NCI-H1930 (cell line): ENCODE measurements around the gene RPL36AL.
"Not testable (repeated sequence)": the region's sequence is repeated elsewhere in the genome, so short reads cannot be mapped to it uniquely, and the experiment has no call there.

Experiments used
- DNase-seq, 2 experiments: peaks; one replicate each; lab custom pipeline; 2025; lab: John Stamatoyannopoulos, UW

RPL36AL gene

DNA sequence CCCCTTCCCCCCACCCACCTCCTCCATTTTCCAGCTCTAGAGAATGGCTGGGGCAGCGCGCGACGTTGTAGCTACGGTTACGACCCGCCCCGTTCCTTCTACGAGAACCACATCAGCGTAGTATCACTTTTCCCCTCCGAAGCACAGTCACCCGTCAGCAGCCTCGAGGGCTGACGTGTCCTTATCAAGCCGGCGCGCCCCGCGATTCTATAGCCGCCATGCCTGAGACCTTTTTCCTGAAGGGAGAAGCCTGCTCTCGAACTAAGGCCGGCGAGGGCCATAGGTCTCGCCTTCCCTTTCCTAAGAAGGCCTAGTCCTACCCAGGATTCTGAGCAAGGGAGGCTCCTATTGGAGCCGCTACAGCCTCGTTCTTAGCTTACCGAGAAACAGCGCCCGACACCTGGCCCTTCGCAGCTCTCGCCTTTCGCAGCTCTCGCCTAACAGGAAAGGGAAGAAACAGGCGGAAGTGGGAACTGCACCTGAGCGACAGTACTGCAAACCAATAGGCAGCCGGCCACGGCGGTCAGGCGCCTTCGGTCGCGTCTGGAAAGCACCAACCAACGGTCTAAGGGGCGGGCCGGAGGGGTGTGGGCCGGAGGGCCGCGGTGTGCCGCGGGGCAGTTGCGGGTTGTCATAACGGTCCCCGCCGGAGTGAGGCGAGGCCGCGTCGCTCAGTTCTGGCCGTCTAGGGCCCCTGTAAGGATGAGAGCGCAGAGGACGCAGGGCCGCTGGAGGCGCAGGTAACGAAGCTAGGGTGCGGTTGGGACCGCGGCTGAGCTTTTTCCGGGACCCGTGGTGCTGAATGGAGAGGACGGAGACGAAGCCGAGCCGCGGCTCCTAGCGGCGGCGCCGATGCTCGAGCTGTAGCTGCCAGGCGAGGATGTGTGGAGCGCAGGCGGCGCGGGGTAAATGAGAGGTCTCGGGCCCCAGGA lies at the start of gene RPL36AL, which contains the start of gene MGAT2:
Gene RPL36AL, minus strand, starts transcription at position 445 of the 932 bp plus-strand sequence. CDS start 1,522 bp downstream, outside the sequence.
Gene MGAT2, plus strand, starts transcription at position 618 of the 932 bp plus-strand sequence. CDS start 470 bp downstream, outside the sequence.
- DNase-seq: peak; percentile 91 to 97

DNA sequence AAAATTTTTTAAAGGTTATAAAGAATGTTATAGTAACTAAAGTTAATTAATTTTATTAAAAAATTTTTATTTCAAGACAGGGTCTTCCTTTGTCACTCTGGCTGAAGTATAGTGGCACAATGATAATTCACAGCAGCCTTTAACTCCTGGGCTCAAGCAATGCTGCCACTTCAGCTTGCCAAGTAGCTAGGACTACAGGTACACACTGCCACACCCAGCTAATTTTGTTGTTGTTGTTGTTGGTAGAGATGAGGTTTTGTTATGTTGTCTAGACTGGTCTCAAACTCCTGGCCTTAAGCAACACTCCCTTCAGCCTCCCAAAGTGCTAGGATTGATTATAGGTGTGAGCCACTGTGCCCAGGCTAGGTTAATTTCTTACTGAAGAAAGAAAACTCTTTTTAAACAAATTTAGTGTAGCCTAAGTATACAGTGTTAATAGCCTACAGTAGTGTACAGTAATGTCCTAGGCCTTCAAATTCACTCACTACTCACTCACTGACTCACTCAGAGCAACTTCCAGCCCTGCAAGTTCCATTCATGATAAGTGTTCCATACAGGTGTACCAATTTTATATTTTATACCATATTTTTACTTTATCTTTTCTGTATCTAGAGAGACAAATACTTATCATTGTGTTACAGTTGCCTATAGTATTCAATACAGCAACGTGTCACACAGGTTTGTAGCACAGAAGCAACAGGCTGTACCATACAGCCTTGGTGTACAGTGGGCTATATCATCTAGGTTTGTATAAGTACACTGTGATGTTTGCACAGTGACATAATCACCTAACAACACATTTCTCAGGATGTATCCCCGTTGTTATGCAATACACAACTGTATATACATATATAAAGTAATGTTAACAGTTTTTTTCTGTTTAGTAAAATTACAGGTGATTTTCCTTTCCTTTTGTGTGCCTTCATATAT lies 39.4 kb upstream of the RPL36AL start:
- DNase-seq: no peak

DNA sequence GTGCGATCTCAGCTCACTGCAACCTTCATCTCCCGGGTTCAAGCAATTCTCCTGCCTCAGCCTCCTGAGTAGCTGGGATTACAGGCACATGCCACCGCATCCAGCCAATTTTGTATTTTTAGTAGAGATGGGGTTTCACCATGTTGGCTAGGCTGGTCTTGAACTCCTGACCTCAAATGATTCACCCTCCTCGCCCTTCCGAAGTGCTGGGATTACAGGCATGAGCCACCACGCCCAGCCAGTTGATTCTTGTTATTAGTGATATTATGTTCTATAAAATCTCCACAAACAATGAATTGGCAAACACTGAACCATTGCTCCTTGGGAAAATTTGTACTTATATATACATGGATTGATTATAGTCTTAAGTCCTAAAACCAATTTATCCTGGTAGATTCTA lies 37.1 kb upstream of the RPL36AL start:
- DNase-seq: not testable (repeated sequence)

DNA sequence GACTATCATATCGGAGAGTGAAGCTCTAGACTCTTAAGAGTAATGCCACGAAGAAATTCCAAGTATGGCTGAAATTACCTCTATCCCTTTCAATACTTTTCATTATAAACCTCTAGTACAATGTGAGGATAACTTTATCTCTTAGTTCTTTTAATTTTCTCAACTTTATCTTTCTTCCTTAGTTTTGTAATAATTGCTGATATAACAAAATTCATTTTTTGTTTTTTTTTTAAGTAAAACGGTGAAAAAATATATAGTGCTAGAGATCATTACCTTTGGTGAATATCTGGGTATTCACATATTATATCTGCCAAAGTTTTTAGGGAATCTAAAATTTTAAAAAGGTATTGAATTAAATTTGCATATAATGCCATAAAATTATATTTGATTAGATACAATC lies 34.1 kb upstream of the RPL36AL start:
- DNase-seq: no peak

DNA sequence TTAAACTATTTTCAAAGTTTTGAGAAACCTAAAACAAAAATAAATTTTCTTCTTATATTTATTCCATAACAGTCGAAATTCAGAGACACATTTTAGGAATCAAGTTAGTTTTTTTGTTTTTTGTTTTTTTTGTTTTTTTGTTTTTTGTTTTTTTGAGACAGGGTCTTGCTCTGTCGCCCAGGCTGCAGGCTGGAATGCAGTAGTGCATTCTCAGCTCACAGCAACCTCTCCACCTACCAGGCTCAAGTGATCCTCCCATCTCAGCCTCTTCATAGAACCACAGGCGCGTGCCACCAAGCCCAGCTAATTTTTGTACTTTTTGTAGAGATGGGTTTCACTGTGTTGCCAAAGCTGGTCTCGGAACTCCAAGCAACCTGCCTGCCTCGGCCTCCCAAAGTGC lies 33.1 kb upstream of the RPL36AL start:
- DNase-seq: no peak

DNA sequence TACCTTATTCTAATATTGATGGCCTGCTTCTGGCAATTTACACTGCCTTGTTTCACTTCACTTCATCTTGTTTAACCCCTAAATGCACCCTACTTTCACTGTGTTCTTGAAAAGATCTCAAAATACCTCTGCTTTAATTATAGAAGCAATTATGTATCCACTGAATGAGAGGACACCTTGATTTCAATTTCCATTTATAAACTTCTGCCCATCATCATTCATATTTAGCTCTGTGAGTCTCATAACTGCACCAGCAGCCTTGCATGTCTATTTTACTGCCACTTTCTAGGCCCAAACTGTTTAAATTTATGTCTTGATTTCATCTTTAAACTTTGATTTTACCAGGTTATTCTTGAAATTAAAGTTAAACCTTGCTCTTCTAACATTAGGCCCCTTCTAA lies 21.7 kb upstream of the RPL36AL start:
- no peak for DNase-seq

DNA sequence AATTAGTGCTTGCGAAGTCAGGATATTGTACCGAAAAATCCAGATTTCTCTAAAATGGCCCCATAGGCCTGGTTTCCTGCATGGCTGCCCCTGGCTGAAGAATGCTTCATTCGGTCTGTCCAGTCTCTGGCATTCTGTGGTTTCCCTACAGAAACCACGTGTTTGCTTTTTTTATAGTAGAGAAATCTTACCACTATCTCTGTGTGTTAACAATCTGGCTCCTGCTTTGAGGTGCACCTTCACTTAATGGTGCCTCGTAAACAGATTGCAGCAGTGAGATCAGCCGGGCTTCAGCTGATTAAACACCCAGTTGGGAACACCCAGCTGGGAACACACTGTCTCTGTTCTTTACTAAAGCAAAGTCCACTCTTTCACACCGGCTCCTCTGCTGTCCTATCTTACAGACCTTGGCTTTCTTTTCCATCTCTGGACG lies 21.3 kb upstream of the RPL36AL start:
- no peak for DNase-seq

DNA sequence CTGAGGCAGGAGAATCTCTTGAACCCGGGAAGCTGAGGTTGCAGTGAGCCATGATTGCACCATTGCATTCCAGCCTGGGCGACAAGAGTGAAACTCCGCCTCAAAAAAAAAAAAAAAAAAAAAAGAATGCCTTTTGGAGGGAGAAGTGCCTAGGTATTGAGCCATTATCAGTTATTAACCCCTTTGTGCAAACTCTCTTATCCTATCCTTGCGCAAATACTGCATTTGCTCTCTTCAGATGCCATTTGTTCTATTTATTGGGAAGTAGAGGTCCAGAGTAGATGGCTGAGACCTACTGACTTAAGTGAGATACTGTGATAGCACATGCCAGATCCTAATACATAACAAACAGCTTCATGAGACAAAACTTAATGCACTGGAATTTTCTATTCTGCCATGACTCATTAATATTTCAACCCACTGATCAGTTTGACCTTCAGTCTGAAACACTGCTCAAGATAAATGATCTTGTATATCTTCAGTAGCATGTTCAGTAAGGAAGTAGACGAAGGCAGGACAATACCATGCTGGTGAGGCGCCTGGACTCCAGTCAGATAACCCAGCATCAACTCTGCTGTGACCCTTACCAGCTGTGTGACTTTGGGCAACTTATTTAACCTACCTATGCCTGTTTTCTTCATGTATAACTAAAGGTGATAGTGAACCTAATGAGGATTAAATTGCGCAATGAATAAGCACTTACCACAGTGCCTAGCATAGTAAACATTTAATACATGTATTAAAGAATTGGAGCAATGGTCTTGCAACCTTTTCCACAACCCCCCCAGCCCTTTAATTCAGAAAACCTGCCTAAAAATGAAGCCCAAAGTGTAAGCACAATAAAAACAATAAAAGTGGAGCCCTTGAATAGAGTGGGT lies 20.4 kb upstream of the RPL36AL start:
- DNase-seq: no peak

DNA sequence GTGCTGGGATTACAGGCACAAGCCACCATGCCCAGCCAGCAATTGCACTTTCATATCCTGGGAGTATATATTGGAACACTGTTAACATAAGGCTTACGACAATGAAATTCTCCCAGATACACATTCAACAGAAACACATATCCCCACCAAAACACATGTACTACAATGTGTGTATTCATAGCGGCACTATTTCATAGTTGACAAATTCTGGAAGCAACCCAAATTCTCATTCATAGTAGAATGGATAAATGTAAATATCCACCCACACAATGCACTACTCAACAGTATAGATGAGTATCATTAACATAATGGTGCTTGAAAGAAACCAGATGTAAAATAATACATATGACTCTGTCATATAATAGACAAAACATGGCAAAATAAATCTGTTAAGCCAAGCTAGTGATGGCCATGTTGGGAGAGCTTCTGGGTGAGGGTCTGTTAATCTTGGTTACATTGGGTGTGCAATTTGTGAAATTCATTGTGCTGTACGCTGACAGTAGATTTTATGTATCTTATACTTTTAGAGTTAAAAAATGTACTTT lies 17.2 kb upstream of the RPL36AL start:
- DNase-seq: no peak

DNA sequence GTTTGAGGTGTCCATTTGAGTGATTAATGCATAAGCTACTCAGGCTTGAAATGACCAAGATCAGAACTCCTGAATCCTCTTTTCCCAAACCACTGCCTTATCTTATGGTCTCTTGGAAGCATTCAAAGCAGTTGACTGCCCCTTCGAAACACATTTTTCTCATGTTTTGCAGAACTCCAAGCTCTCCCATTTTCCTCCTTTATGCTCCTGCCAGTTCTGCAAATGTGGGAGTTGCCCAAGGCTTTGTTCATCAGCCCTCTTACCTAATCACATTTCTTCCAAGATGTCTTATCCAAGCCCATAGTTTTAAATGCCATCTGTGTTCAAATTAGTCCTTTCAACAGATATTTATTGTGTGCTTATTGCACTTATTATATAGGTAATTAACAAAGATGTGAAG lies 16.4 kb upstream of the RPL36AL start:
- no peak for DNase-seq

DNA sequence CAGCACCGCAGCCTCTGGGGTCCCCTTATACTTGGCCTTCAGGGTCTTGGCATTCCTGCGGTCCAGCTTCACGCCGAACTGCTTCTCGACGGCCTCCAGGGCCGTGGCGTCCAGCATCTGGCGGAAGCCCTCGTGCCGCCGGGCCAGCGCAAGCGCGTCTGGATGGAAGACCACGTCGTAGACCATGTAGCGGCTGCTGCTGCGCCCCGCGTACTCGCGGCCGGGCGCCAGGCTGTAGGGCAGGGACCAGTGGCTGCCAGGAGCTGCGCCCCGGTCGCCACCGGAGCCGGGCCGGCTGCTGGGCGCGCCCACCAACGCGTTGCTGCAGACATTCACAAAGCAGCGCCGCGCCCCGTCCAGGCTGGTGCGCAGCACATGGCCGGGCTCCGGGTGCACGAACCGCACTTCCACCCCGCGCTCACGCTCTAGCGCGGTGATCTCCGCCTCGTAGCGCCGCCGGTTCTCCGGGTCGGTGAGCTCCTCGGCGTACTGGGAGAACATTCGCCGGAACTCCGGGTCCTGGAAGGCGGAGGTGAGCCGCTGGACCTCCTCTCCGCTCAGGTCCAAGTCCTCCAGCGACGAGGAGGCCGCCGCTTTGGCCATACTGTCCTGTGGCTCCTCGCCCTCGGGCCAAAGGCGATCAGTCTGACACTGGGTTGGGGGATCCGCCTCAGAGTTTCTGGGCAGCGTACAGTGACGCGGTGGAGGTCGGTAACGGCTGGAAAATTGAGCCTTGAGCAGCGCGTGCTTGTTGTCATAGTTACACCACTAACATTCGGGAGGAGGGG lies 14.3 kb upstream of the RPL36AL start, which contains the start of gene DNAAF2:
Gene DNAAF2, minus strand, starts transcription at position 698 of the 788 bp plus-strand sequence. Its CDS starts 95 bp downstream, at position 603.
- DNase-seq: peak; percentile 14

DNA sequence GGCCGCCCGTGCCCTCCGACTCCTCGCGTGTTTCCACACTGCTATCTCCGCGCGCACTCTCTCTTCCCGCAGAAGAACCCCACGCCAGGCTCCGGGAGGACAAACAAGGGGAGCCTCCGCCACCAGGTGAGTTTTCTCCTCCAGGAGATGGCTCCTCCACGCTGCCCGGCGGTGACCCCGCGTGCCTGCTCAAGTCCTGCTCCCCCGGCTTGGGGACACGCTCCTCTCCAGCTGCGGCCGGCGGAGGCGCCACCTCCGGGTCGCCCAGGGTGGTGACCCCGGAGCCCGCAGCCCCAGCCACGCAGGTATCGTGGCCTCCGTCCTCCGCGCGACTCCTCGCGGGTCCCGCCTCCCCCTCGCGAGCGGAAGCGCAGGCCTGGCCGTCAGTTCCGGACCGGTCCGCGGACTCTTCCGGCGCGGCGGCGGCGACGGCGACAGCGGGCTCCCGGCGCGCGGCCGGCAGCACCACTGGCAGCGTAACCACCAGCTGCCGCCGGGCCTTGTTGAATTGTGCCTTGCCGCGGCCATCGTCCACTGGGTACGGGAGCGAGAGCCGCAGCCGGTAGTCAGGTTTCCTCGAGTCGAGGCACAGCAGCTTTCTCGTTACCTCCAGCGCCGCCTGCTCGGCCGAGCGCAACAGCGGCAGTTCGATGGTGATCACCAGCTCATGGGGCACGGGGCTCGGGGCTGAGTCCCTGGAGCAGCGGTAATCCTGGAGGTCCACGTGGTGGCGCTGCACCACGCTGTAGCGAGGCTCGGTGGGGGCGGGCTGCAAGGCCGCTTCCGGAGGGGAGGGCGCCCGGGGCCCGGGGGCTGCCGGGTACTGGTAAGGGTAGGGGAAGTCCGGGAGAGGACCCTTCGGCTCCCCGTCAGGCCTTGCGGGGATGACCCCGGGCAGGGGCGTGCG lies 13.5 kb upstream of the RPL36AL start:
- peak; percentile 89 to 93 for DNase-seq

DNA sequence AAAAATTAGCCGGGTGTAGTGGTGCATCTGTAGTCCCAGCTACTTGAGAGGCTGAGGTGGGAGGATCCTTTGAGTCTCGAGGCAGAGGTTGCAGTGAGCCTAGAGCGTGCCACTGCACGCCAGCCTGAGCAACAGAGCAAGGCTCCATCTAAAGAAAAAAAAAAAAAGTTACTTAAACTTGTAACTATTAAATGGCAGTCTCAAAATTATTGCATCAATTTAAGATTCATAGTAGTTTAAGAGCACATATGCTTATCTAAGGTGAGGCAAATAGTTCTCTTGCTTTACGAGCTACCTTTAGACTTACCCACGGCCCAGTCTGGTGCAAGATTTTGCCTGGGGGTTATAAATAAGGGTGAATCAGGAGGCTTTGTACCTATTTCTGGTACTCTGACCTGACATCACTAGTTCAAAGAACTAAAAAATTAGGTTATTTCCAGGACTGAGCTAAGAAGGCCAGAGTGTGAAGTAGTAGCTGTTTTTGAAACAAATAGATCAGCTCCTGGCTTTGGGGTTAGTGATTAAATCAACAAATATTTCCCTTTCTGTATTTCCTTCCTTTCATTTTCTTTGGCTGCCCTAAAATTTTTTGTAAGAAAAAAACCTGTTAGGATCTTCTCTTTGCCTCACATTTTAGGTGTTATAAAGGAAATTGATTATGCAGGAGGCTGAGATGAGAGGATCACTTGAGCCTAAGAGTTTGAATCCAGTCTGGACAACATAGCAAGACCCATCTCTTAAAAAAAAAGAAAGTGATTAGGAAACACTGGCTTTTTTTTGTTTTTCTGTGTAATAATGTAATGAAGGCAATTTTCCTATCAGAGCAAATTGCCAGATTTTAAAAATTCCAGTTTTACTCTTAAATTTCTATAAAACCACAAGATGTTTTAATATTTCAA lies 3.8 kb upstream of the RPL36AL start:
- no peak for DNase-seq

DNA sequence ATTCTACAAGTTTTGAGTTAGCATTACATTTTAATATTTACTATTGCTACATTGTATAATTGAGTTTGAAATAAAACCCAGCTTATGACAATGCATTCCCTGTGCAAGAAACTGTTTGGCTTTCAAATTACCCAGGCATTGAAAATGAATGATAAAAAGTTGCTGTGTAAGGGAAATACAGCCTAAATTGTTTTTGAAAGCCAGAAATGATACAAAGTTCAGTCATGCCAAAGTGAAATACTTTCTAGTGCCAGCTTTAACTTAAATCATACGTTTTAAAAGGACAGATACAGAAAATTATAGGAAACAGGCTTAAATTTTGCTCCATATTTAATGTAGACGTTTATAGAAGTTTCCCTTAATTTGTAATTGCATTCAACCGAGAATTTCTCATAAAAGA lies 3.0 kb upstream of the RPL36AL start:
- no peak for DNase-seq

DNA sequence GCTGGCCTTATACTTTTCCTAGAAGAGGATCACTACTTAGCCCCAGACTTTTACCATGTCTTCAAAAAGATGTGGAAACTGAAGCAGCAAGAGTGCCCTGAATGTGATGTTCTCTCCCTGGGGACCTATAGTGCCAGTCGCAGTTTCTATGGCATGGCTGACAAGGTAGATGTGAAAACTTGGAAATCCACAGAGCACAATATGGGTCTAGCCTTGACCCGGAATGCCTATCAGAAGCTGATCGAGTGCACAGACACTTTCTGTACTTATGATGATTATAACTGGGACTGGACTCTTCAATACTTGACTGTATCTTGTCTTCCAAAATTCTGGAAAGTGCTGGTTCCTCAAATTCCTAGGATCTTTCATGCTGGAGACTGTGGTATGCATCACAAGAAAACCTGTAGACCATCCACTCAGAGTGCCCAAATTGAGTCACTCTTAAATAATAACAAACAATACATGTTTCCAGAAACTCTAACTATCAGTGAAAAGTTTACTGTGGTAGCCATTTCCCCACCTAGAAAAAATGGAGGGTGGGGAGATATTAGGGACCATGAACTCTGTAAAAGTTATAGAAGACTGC lies 1.7 kb upstream of the RPL36AL start:
- DNase-seq: no peak

DNA sequence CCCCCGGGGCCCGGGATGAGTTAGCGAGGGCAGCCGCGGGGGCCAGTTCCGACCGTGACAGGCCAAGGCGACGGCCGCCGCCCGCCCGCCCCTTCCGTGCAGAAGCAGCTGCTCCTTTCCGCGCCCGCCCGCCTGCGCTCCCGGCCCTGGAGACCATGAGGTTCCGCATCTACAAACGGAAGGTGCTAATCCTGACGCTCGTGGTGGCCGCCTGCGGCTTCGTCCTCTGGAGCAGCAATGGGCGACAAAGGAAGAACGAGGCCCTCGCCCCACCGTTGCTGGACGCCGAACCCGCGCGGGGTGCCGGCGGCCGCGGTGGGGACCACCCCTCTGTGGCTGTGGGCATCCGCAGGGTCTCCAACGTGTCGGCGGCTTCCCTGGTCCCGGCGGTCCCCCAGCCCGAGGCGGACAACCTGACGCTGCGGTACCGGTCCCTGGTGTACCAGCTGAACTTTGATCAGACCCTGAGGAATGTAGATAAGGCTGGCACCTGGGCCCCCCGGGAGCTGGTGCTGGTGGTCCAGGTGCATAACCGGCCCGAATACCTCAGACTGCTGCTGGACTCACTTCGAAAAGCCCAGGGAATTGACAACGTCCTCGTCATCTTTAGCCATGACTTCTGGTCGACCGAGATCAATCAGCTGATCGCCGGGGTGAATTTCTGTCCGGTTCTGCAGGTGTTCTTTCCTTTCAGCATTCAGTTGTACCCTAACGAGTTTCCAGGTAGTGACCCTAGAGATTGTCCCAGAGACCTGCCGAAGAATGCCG lies 872 bp upstream of the RPL36AL start:
- DNase-seq: peak in 1 of 2 experiments; percentile 27

DNA sequence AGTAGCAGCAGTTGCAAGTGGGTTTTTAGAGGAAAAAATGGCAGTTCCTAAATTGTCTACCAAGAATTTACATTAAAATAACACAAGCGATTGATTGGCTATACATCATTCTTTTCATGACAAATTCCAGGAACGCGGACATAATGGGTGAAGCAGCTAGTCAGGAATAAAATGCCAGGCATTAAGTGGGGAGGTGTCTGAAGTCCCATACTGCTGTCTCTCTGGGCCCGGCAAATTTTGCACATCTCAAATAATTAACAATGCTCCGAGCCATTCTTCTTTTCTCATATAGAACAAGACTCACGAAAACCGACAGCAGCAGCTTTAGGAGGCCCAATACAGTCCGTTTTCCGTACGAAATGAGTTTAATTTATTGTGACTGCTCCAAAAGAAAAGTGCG lies 696 bp downstream of the RPL36AL start:
- no peak for DNase-seq
